ENCODE data around the gene BCL7B.
A peak's percentile ranks its signal among the peaks of the same experiment; 100 is the strongest.

The BCL7B gene

GRCh38 chr7:73520673-73521635 lies 36.5 kb downstream of the BCL7B start:
- H3K4me3 ChIP-seq (replicated peaks; ENCODE audit: low read depth, low read length): peak overlapping the region; percentile 84
- no peak for TF ChIP-seq CTCF (IDR thresholded peaks at IDR 0.05; ENCODE audit: low read depth, low read length, missing control alignments)
- DNase-seq (ENCODE audit: extremely low read depth, low read depth): no peak

GRCh38 chr7:73519867-73520672 lies 37.4 kb downstream of the BCL7B start:
- TF ChIP-seq CTCF (IDR thresholded peaks at IDR 0.05; ENCODE audit: low read depth, low read length, missing control alignments): no peak
- H3K4me3 ChIP-seq (replicated peaks; ENCODE audit: low read depth, low read length): peak overlapping the region; percentile 84
- DNase-seq (ENCODE audit: extremely low read depth, low read depth): no peak

GRCh38 chr7:73518470-73518869 lies 39.0 kb downstream of the BCL7B start:
- no peak for TF ChIP-seq CTCF (IDR thresholded peaks at IDR 0.05; ENCODE audit: low read depth, low read length, missing control alignments)
- H3K4me3 ChIP-seq (replicated peaks; ENCODE audit: low read depth, low read length): peak overlapping the region; percentile 84; the same call in 1 of the 2 replicates
- DNase-seq (ENCODE audit: extremely low read depth, low read depth): no peak

GRCh38 chr7:73517241-73517995 lies 40.1 kb downstream of the BCL7B start:
- TF ChIP-seq CTCF (IDR thresholded peaks at IDR 0.05; ENCODE audit: low read depth, low read length, missing control alignments): no peak
- H3K4me3 ChIP-seq (replicated peaks; ENCODE audit: low read depth, low read length): no peak overlapping the region
- no peak for DNase-seq (ENCODE audit: extremely low read depth, low read depth)

GRCh38 chr7:73515178-73515577 lies 42.3 kb downstream of the BCL7B start:
- no peak for DNase-seq (ENCODE audit: extremely low read depth, low read depth)
- H3K4me3 ChIP-seq (replicated peaks; ENCODE audit: low read depth, low read length): no peak overlapping the region
- no peak for TF ChIP-seq CTCF (IDR thresholded peaks at IDR 0.05; ENCODE audit: low read depth, low read length, missing control alignments)

- TF ChIP-seq CTCF (IDR thresholded peaks at IDR 0.05; ENCODE audit: low read depth, low read length, missing control alignments): no peak
- H3K4me3 ChIP-seq (replicated peaks; ENCODE audit: low read depth, low read length): no peak overlapping the region
- no peak for DNase-seq (ENCODE audit: extremely low read depth, low read depth)
These were observed 45.3 kb downstream of the BCL7B start for GRCh38 chr7:73512018-73512780.
